ENCODE measurements around the gene NHLH2.

DNA sequence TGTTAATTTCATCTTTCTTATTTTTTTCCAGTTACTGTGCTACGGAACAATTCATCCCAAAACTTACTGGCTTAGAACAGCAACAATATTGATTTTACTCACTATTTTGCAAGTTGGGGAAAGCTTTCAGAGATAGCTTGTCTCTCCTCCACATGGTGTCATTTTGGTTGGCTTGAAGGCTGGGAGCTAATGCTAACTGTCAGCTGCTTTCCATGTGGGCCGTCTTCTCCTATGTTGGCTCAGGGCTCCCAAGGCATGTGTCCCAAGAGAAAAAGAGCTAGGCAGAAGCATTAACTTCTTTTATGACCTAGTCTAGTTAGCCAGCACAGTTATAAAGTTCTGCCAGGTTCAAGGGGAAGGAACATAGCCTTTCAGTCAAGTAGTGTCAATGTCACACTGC is 38.5 kb downstream of the NHLH2 start:
- TF ChIP-seq, protein P1, sequence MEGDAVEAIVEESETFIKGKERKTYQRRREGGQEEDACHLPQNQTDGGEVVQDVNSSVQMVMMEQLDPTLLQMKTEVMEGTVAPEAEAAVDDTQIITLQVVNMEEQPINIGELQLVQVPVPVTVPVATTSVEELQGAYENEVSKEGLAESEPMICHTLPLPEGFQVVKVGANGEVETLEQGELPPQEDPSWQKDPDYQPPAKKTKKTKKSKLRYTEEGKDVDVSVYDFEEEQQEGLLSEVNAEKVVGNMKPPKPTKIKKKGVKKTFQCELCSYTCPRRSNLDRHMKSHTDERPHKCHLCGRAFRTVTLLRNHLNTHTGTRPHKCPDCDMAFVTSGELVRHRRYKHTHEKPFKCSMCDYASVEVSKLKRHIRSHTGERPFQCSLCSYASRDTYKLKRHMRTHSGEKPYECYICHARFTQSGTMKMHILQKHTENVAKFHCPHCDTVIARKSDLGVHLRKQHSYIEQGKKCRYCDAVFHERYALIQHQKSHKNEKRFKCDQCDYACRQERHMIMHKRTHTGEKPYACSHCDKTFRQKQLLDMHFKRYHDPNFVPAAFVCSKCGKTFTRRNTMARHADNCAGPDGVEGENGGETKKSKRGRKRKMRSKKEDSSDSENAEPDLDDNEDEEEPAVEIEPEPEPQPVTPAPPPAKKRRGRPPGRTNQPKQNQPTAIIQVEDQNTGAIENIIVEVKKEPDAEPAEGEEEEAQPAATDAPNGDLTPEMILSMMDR (IDR thresholded peaks at IDR 0.05; ENCODE audit: insufficient read depth, low read length, poor library complexity, severe bottlenecking), result no peak
- no peak for TF ChIP-seq EZH2phosphoT487 (conservative IDR thresholded peaks at IDR 0.05; ENCODE audit: low read length)

Data from SU-DHL-6 (cell line).